ENCODE data around the gene PLEKHD1. TPM values are rescaled to one million over a fixed set of nuclear protein-coding genes. Genes with fewer than 3 reads are reported as not detected.

PLEKHD1 gene
- total and polyA plus RNA-seq, 4 donors = 0.05 to 0.08 (median 0.06) TPM; not detected in 1

GRCh38 chr14:69489495-69489894 lies 5.0 kb downstream of the PLEKHD1 start:
- Histone ChIP-seq H3K27me3 (ENCODE audit: control insufficient read depth in 4 of 4, insufficient read depth in 4 of 4, low read length in 3 of 4) (peaks cover 0 to 7% (median 0%) of the 10 kb centered on the region in 4 donors), H3K4me3 (ENCODE audit: low read depth in 1 of 3, low read length in 3 of 3) (no peak overlapping the region), H3K36me3 (ENCODE audit: control insufficient read depth in 4 of 4, insufficient read depth in 3 of 4, low read depth in 1 of 4, low read length in 3 of 4) (no peaks in the 10 kb centered on the region), H3K9ac (ENCODE audit: low read depth in 1 of 2, low read length in 2 of 2) (no peak overlapping the region), H3K9me3 (ENCODE audit: control insufficient read depth in 4 of 4, low read length in 3 of 4) (no peaks in the 10 kb centered on the region), H3K27ac (ENCODE audit: low read depth in 1 of 2, low read length in 2 of 2) (no peak overlapping the region), H3K4me1 (ENCODE audit: control insufficient read depth in 4 of 4, insufficient read depth in 4 of 4, low read length in 3 of 4) (peaks cover 2 to 7% (median 6%) of the 10 kb centered on the region in 4 donors)
- no peak for DNase-seq (ENCODE audit: low spot score)
- TF ChIP-seq FOXA2 (IDR thresholded peaks at IDR 0.05) (no peak), NR2F2 (IDR thresholded peaks at IDR 0.05) (no peak), HNF4A (conservative IDR thresholded peaks at IDR 0.05) (no peak), CTCF (IDR thresholded peaks at IDR 0.05; ENCODE audit: low read depth, low read length, missing input control) (no peak), TAF1 (conservative IDR thresholded peaks at IDR 0.05) (no peak), FOXA1 (IDR thresholded peaks at IDR 0.05) (no peak), EGR1 (IDR thresholded peaks at IDR 0.05; ENCODE audit: low read depth in 2 of 2) (no peak), ZBTB33 (IDR thresholded peaks at IDR 0.05) (no peak), MAX (IDR thresholded peaks at IDR 0.05) (no peak), SP1 (IDR thresholded peaks at IDR 0.05) (no peak), ATF3 (IDR thresholded peaks at IDR 0.05) (no peak), JUND (IDR thresholded peaks at IDR 0.05) (no peak), HNF4G (IDR thresholded peaks at IDR 0.05) (no peak), REST (IDR thresholded peaks at IDR 0.05) (no peak), RAD21 (IDR thresholded peaks at IDR 0.05) (no peak), GABPA (IDR thresholded peaks at IDR 0.05 in 1 of 2, conservative IDR thresholded peaks at IDR 0.05 in 1 of 2) (no peak), YY1 (IDR thresholded peaks at IDR 0.05) (no peak), RXRA (IDR thresholded peaks at IDR 0.05) (no peak)

Measured in liver (tissue), 9 donors.